SIG-M5 (cell line): ENCODE results near the gene GPT2.
A peak's percentile ranks its signal among the peaks of the same experiment; 100 is the strongest.

ENCODE experiments used
- DNase-seq: peaks from one replicate; lab custom pipeline; 2025; lab: John Stamatoyannopoulos, UW

GPT2 gene, protein sequence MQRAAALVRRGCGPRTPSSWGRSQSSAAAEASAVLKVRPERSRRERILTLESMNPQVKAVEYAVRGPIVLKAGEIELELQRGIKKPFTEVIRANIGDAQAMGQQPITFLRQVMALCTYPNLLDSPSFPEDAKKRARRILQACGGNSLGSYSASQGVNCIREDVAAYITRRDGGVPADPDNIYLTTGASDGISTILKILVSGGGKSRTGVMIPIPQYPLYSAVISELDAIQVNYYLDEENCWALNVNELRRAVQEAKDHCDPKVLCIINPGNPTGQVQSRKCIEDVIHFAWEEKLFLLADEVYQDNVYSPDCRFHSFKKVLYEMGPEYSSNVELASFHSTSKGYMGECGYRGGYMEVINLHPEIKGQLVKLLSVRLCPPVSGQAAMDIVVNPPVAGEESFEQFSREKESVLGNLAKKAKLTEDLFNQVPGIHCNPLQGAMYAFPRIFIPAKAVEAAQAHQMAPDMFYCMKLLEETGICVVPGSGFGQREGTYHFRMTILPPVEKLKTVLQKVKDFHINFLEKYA

DNA sequence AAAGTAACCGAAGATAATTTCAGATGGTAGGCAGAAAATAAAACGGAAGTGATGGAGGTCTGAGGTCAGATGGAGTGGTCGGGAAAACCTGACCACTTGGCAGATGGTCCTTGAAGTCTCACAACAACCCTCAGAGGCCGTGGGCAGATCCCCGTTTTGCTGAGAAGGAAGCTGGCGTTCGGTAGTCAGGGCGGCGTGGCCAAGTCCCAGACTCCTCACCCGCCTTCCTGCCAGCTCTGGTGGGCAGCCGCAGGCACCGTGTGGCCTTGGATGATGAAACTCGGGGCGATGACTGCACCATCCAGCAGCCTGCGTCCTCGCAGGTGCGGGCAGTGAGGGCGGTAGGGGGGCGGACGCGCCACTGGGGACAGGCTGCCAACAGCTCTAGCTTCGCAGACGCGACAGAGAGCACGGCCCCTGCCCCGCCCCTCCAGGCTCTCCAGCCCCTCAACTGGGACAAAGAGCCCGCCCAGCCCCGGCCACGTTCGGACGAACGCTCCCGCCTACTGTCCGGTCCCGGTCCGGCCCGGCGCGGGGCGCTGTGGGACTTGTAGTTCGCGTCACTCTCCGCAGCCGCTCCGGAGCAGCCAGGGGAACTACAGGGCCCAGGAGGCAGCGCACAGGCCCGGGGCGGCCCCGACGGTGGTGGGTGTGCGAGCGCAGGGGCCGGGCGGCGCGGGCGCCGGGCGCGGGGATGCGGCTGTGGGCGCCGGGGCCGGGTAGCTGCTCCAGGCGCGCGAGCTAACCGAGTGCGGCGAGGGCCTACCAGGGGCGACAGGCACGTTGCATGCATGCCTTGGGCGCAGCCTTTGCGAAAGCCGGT is at the start of gene GPT2:
TSS of gene GPT2 (plus strand) at position 673 of the 823 bp plus-strand sequence. CDS start 354 bp downstream, outside the sequence.
- DNase-seq, result peak; percentile 56

DNA sequence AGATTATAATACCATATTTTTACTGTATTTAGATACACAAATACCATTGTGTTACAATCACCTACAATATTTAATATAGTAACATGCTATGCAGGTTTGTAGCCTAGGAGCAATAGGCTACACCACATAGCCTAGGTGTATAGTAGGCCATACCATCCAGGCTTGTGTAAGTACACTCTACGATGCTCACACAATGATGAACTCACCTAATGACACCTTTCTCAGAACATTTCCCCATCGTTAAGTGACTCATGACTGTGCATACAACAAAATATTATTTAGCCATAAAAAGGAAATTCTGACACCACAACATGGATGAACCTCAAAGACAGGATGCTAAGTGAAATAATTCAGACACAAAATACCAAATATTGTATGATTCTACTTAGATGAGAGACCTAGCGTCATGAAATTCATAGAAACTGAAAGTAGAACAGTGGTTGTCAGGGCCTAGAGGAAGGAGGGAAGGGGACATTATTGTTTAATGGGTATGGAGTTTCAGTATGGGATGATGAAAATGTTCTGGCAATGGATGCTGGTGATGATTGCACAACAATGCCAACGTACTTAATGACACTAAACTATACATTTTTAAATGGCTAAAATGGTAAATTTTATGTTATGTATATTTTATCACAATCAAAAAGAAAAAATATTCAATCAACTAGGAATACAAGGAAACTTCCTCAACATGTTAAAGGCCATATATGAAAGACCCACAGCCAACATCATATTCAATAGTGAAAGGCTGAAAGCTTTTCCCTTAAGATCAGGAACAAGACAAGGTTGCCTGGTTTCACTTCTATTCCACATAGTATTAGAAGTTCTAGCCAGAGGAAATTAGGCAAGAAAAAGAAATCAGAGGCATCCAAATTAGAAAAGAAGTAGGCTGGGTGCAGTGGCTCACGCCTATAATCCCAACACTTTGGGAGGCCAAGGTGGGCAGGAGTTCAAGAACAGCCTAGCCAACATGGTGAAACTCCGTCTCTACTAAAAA is 47.3 kb upstream of the GPT2 start:
- no peak for DNase-seq

DNA sequence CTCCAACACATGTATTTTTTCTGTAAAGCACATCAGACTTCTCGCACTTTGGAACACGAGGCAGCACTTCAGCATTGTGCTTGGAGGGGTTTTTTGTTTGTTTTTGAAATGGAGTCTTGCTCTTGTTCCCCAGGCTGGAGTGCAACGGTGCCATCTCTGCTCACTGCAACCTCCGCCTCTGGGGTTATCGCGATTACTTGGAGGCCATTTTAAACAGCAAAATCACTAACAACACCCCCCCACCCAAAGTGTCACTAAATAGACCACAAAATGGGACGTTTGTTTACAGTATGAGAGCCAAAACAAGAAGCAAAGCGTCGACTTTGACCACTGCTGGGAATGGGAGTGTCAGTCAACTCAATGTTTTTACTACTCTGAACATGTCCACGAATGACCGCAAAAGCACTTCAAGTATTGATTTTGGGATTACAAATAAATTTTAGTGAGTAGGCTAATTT is 44.1 kb upstream of the GPT2 start:
- DNase-seq, result no peak

DNA sequence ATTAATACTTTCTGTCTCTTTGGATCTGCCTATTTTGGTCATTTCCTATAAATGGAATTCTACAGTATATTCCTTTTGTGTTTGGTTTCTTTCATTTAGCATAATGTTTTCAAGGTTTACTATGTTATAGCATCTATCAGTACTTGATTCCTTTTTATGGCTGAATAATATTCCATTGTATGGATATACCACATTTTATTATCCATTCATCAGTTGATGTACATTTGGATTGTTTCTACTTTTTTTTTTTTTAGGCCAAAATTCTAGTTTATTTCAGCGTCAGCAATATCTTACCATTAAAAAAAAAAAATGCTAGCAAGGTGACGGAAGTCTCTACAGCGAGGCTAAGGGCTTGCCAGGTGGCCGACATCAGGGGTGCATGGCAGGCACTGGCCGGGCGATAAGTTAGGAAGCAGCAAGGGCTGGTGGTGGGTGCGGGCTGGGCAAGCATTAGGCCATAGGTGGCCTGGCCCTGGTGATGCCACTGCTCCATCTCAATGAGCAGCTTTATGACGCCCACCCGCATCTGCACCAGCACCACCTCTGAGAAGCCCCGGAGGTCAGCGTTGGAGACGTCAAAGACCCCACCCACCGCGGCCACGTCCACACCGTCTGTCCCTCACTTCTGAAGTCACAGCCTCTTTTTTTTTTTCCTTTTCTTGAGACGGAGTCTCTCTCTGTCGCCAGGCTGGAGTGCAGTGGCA is 41.8 kb upstream of the GPT2 start:
- no peak for DNase-seq

DNA sequence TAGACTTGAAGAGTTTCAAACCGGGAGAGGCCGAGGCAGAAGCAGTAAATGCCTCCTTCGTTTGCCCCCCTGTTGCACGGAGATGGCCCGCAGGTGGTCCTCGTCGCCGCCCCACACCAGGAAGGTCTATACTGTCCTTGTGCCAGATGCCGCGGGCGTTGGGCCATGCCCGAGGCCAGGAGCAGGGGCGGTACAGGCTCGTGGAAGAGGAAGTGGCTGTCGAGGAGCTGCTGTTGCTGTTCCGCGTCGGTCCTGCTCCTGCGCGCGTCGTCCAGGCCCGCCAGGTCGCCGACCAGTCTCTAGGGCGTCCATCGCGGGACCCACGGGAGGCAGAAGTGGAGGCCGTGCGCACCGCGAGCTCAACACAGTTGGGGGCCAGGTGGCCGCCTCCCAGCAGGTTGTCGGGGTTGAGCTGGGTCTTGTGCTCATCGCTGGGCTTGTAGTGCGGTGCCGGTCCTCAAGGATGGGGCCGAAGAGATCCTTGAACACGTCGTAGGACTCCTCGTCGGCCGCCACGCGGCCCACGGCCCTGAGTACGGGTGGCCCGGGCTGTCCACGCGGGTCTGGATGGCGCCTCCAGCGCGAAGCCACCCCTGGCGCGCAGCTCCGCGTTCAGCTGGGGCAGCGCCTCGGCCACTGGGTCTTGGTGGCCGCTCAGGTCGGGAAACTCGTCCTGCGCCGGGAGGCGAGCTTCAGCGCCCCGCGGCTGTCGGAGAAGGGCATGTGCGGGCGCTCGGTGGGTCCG is 40.1 kb upstream of the GPT2 start:
- DNase-seq, result no peak

DNA sequence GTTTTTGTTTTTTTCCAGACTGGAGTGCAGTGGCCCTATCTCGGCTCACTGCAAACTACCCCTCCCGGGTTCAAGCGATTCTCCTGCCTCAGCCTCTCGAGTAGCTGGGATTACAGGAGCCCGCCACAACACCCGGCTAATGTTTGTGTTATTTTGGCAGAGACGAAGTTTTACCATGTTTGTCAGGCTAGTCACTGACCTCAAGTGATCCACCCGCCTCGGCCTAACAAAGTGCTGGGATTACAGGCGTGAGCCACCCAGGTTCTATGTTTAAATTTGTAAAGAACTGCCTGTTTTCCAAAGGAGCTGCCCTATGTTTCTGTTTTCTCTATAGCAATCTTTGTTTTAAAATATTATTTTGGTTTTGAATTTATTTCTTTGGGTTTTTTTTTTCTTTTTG is 39.4 kb upstream of the GPT2 start:
- DNase-seq, result no peak

DNA sequence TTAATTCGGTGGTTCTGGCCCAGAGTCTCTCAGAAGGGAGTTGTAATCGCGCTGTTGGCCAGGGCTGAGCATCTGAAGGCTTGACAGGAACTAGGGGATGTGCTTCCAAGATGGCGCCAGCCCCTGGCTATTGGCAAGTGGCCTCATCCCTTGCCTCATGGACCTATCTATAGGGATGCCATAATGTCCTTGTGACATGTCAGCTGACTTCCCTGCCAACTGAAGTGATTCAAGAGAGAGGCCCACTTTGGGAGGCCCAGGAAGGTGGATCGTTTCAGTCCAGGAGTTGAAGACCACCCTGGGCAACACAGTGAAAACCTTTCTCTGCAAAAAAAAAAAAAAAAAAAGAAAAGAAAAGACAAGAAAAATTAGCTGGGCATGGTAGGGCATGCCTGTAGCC is 38.2 kb upstream of the GPT2 start:
- no peak for DNase-seq

DNA sequence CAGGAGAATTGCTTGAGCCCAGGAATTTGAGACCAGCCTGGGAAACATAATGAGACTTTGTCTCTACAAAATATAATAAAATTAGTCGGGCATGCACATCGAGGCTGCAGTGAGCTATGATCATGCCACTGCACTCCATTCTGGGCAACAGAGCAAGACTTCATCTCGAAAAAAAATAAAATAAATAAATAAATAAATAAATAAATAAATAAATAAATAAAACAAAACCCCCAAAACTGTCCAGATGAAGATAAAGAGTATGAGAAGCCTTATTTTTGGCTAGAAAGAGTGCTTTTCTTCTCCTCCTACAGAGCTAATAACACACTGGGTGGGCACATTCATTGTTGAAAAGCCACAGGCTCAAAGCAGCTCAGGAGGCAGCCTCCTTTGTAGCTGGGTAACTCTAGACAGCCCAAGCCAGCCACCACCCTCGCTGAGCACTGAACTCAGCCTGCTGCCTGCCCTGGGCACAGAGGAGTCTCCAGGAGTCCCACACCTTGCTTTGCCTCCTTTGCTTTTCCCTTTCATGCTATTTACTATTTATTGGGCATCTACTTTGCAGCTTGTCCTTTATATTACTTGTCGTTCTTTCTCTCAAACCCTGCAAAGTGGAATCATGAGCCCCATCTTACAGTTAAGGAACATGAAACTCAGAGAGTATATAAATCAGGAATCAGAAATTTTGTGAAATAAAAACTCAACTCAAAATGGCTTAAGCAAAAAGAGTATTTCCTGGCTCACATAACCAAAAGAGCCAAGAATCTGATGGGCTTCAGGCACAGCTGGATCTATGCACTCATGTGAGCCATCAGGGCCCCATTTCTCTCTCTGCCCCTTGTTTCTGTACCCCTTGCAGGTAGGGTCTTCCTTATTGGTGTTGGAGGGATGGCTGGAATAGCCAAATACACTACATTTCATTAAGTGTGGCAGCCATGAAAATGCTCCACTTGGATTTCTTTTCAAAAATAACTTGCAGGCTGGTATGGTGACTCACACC is 35.1 kb upstream of the GPT2 start:
- no peak for DNase-seq

DNA sequence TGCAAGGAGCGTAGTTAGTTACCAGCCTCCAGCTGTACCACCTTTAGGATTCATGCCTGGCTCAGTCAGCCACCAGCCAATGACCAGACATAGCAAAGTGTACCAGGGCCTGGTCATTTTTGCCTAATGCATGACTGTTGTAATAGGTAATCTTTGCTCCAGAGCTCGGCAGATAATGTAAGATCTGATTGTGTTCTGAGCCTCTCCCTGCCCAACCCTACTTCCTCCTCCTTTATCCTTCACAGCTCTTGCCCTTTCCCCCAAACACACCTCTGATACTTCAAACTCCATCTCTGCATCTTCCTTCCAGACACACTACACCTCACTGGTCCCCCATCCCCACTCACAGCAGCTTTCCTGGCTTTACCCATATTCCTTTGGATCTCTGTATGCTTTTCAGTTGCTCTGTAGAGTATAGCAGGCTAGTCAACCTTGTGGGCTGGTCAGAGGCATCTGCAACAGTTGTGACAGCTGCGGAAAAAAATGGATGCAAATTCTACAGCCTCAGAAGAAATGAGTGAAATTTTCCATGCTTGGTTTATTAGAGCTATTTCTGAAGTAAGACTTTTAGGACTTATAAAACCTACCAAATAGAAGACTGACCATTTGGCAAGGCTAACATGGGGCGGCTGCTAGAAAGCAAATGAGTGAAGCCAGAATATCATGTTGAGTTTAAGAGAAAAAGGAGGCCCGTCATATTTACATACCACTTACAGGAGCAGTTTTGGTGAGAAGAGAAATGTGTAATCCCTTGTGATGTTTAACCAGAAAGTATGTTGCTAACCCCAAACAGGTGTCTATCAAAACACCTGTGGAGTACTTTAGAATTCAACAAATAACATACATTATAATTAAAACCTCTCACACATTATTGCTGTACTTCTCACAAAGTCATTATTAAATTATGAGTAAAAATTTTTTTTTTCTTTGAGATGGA is 33.3 kb upstream of the GPT2 start:
- DNase-seq, result no peak

DNA sequence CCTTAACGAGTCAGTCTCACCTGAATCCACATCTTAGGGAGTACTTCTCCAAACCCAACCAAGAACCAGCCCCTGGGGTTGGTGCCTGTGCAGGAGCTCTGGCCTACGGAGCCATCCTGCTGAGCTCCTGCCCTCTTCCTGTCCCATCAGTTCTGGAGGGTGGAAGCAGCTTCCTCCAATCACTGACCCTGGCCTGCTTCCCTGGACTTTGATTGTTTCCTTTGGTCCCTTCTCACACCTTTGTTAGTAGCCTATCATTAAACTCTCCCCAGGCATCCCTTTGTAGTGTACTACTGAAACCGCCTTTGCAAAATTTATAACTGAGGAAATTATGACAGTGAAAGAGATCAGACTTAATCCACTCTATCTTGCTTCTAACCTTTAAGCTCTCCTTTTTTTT is 32.0 kb upstream of the GPT2 start:
- no peak for DNase-seq

DNA sequence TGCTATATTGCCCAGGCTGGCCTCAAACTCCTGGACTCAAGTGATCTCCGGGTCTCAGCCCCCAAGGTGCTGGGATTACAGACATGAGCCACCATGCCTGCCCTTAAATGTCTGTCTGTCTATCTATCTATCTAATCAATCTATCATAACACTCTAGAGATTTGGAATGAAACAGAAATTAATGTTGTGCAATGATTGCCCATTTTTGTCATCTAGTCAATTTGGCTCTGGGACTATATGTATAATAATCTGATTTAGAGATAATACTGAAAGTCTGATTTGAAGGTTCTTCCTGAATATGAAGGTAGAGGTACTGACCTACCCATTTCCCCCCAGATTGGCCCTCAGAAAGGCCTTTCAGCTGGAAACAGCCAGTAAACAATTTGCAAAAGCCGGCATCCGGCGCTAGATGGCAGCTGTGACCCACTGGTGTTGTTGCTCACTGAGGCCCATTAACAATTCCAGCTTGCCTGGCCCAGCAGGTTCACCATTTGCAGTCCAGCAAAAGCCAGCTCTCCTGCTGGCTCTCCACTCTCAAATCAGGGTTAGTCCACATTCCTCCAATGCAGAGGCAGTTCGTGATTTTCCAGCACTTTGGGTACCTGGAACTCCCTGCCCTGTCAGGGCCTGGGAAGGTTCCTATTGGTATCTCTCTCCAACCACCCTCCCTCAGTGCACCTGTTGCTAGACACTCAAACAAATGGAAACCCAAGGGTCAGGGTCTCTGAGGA is 30.3 kb upstream of the GPT2 start:
- no peak for DNase-seq

DNA sequence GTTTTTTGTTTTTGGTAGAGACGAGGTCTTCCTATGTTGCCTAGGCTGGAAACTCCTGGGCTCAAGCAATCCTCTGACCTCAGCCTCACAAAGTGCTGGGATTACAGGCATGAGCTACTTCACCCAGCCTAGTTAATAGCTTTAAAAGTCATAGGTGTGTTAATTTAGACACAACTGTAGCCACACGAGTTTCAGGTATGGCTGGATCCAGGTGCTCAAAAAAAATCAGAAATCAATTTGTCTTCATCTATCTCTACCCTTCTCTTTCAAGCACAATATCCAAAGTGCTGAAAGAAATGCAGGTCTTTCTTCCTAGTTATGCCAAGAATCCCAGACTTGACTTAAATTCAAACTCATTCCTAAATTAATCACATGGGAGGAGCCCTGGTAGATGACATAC is 29.3 kb upstream of the GPT2 start:
- no peak for DNase-seq

DNA sequence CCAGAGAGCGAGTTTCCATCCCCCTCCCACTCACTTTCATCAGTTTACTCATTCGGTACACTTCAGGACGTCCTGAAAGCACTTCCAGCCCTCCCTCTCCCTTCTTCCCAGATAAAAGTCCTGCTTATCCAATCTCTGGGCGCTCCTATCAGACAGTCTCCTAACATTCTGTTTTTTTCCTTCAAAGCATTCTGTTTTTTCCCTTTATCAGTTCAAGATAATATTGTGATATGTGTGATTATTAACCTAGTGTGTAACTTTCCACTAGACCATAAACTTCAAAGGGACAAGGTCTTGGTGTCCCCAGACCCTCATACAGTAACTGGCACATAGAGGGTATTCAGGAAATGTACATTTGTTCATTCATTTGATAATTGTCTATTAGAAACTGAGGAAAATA is 28.8 kb upstream of the GPT2 start:
- no peak for DNase-seq

DNA sequence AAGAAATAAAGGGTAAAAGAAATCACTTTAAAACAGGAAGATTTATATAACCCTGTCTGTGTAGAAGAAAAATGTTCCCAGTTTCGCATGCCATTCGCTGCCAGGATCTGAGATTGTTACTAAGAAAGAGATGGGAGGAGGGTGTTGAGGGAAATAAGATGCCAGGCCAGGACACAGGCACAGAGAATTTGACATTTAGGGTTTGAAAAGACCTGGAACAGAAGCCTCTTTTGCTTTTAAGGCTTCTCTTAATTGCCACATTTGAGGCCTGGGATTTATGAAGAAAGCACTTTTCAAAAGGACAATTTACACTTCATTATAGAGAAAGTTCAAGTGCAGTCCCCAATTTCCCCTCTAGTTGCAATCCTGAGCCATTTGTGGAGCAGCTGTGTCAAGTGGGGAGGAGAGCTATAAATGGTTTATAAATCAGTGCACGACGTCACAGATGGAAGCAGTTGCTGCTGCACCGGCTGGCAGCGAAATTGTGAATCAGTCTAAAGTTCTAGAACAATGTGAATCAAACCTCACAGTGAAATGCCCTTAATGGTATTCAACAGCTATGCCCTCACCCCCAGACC is 26.7 kb upstream of the GPT2 start:
- DNase-seq, result no peak

DNA sequence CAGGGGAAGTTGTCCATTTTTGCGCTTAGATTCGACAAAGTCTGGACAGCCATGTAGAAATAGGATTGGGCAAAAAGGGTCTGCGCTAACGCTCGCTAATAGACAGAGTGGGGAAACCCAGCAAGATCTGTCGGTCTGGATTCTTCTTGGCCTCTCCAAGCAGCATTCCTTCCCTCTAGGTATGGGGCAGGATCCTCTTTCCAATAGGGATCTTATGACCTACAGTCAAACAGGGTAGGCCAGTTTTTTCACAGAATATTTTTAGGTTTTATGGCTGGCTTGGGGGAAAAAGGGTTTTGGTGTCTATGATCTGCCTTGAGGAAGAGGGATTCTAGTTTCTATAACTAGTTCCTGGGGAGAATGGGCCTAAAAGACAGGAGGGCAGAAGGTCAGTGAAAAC is 26.0 kb upstream of the GPT2 start:
- no peak for DNase-seq

DNA sequence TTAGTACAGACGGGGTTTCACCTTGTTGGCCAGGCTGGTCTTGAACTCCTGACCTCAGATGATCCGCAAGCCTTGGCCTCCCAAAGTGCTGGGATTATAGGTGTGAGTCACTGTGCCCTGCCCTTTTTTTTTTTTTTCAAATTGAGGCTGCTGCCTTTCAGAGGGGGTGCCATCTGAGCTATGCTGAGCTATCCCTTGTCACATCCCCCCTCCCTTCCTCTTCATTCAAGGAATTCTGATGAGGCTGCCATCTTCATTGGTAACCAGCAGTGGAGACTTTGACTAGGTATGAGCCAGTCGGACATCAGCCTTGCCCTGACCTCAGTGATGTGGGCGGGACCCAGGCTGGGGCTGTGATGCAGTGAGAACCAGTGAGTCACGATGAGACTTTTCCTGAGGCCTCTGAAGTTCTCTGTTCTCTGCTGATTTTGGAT is 24.4 kb upstream of the GPT2 start:
- no peak for DNase-seq
